ENCODE measurements around the gene PHLDB3.

- no peak for TF ChIP-seq POLR2A (IDR thresholded peaks at IDR 0.05)
- no peak for TF ChIP-seq CTCF (IDR thresholded peaks at IDR 0.05 in 4 of 5, conservative IDR thresholded peaks at IDR 0.05 in 1 of 5)
Measured at GRCh38 chr19:43534305-43534815, 29.8 kb upstream of the PHLDB3 start.

All from gastrocnemius medialis (tissue), 4 donors.